ENCODE results near the gene ANK2.

DNA sequence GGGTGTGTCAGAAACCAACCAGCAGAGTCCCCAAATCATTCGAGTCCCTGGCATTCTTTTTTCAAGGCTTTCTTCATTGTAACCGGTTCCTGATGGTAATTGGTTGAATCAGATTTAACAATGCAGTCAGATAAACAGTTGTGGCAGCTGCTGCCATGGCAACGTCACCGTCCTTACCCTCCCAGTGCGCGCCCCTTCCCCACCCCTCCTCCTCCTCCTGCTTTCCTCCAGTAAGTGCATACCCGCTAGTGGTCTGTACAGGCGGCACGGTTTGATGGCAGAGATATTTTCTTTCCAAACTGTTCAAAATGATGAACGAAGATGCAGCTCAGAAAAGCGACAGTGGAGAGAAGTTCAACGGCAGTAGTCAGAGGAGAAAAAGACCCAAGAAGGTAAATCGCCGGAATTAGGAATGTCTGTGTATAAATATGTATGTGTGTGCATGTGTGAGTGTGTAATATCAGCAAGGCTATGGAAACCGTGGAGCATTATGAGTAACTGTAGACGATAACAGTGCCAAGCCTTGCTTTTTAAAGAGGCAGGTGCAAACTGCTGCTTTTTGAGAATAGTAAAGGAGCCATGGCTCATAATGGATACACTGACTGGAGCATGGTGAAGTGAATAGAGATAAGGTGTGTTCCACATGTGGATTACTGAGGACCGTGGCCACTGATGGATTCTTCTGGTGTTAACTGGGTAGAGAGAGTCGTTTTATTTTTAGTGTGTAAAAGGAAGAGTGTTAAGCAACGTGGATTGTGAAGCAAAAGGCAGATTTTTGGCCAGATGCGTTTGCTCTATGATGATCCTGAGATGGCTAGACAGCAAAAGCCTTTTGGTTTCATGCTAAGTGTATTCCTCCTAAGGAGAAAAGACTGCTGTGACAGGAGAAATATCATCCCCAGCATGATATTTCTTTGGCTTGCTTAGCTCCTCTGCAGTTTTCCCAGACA is at the start of gene ANK2:
- TF ChIP-seq POLR2AphosphoS5 (IDR thresholded peaks at IDR 0.05) (no peak), CTCF (IDR thresholded peaks at IDR 0.05 in 8 of 11, conservative IDR thresholded peaks at IDR 0.05 in 3 of 11) (no peak)
